HepG2 (cell line): ENCODE measurements around the gene PCIF1. TPM values are rescaled to one million over a fixed set of nuclear protein-coding genes. Genes with fewer than 3 reads are reported as not detected.

ENCODE experiments used
- AHDC1 ChIP-seq: sonication (generic); formaldehyde crosslinking; IDR thresholded peaks from 2 replicates; pipeline ENCODE4 v1.5.1; 2020; ENCODE audit warnings: mild to moderate bottlenecking, missing genetic modification reagents, borderline replicate concordance
- HNF1A ChIP-seq, 2 experiments: sonication (generic) in 1 of 2; formaldehyde crosslinking in 1 of 2; IDR thresholded peaks; 2 replicates each; pipeline versions ENCODE4 v1.4.0 to v1.6.1; 2016 to 2020; ENCODE audit warnings: borderline replicate concordance in 1 of 2, low read depth in 1 of 2, mild to moderate bottlenecking in 1 of 2, missing genetic modification reagents in 1 of 2
- POLR2G ChIP-seq: fragments of 200-400 bp; formaldehyde crosslinking; IDR thresholded peaks from 2 replicates; pipeline ENCODE4 v1.6.1; 2018; ENCODE audit warnings: mild to moderate bottlenecking, low read depth, low read length, moderate library complexity
- RFX1 ChIP-seq: fragments of 450-650 bp; IDR thresholded peaks from 2 replicates; pipeline ENCODE4 v1.6.1; 2017
- SNAI1 ChIP-seq: sonication (generic); formaldehyde crosslinking; IDR thresholded peaks from 2 replicates; pipeline ENCODE4 v1.5.0; 2020; ENCODE audit warnings: mild to moderate bottlenecking, missing genetic modification reagents, borderline replicate concordance
- STAT6 ChIP-seq: sonication (generic); formaldehyde crosslinking; IDR thresholded peaks from 2 replicates; pipeline ENCODE4 v1.4.0; 2020; ENCODE audit warnings: missing genetic modification reagents, mild to moderate bottlenecking, borderline replicate concordance
- ZNF274 ChIP-seq: sonication (generic); formaldehyde crosslinking; IDR thresholded peaks from 2 replicates; pipeline ENCODE4 v1.5.1; 2020; ENCODE audit warnings: mild to moderate bottlenecking, missing genetic modification reagents
- ZNF34 ChIP-seq: sonication (generic); formaldehyde crosslinking; IDR thresholded peaks from 2 replicates; pipeline ENCODE4 v1.4.0; 2020; ENCODE audit warnings: mild to moderate bottlenecking, missing genetic modification reagents, borderline replicate concordance
- ZNF687 ChIP-seq: sonication (generic); formaldehyde crosslinking; IDR thresholded peaks from 2 replicates; pipeline ENCODE4 v1.5.1; 2020; ENCODE audit warnings: mild to moderate bottlenecking, missing genetic modification reagents, moderate library complexity
- polyA plus RNA-seq, 8 experiments: library from polyadenylated mRNA; depleted of rRNA in 3 of 8; stranded (reverse) in 7 of 8; unstranded in 1 of 8; fragments of >200 nt; fragmentation: Illumina TruSeq in 4 of 8; extraction: Trizol in 4 of 8; gene quantifications; 2 replicates each; pipeline versions ENCODE4 v1.2.1 to v1.2.3, GENCODE V29; 2011 to 2016; ENCODE audit warnings: low read depth in 4 of 8, missing spikeins in 1 of 8, mixed read lengths in 1 of 8; ENCODE audit not compliant: insufficient read depth in 1 of 8
- total RNA-seq, 5 experiments: library from RNA; depleted of rRNA; stranded (reverse); fragments of >200 nt; fragmentation: Illumina TruSeq; extraction: Trizol; gene quantifications; 2 replicates each; pipeline ENCODE4 v1.2.3, GENCODE V29; 2016; ENCODE audit warnings: low read depth in 1 of 5

The PCIF1 gene
- total and polyA plus RNA-seq, 2 of the 13 experiments (the other 11 are each of a cell fraction or from before 2014, with no cell fraction given): 20.9 to 24.4 TPM

- TF ChIP-seq ZNF687 (CRISPR knock-in tag) (peak; percentile 55; the same call in 1 of the 2 replicates), SNAI1 (CRISPR knock-in tag) (no peak), ZNF34 (CRISPR knock-in tag) (no peak), RFX1 (no peak), HNF1A (IDR thresholded peaks at IDR 0.05; ENCODE audit: low read depth) (no peak), HNF1A (CRISPR knock-in tag; IDR thresholded peaks at IDR 0.05; ENCODE audit: borderline replicate concordance) (no peak), ZNF274 (CRISPR knock-in tag) (no peak), POLR2G (no peak; the same call in 1 of the 2 replicates), AHDC1 (CRISPR knock-in tag) (no peak), STAT6 (CRISPR knock-in tag) (no peak)
Measured at GRCh38 chr20:45904583-45905504, 29.6 kb upstream of the PCIF1 start (continued).
